Panc1 (cell line): ENCODE data around the gene EIF4E1B. TPM values are rescaled to one million over a fixed set of nuclear protein-coding genes. Genes with fewer than 3 reads are reported as not detected.

Source experiments
- ATAC-seq: fragments of 200-7000 bp; cut with Tn5 transposase; 2 replicates; pipeline ENCODE4 v1.9.1; 2020; ENCODE audit warnings: mild to moderate bottlenecking, moderate library complexity
- BruUV-seq: library from RNA; stranded (reverse); fragments of 400-500 nt; replicated peaks from 2 replicates; lab custom pipeline; 2021; lab: Mats Ljungman, UMichigan
- CTCF ChIA-PET: fragments of 300-600 bp; sonication (Branson Sonifier 250); formaldehyde crosslinking; loops from one replicate; lab custom pipeline; 2022; ENCODE audit warnings: antibody characterized with exemption; lab: Charles Lee
- POLR2A ChIA-PET: fragments of 300-600 bp; sonication (Branson Sonifier 250); formaldehyde crosslinking; loops from one replicate; lab custom pipeline; 2022; ENCODE audit warnings: antibody characterized with exemption; lab: Charles Lee
- DNase-seq: peaks from one replicate; pipeline ENCODE4 v3.0.0-alpha.2; 2010; ENCODE audit warnings: low read depth, low spot score
- H3K27ac ChIP-seq: 2 replicates; pipeline ENCODE4 v1.5.1; 2011; ENCODE audit warnings: mild to moderate bottlenecking, low read length, inconsistent platforms
- H3K27me3 ChIP-seq: fragments of 200-500 bp; sonication (Bioruptor generic); 2 replicates; pipeline ENCODE4 v1.6.0; 2014; ENCODE audit warnings: low read length, inconsistent platforms; ENCODE audit not compliant: control insufficient read depth, insufficient read depth
- H3K36me3 ChIP-seq: fragments of 200-500 bp; sonication (Bioruptor generic); 2 replicates; pipeline ENCODE4 v1.5.1; 2014; ENCODE audit warnings: inconsistent platforms, mild to moderate bottlenecking, low read length, moderate library complexity; ENCODE audit not compliant: control insufficient read depth, insufficient read depth
- H3K4me1 ChIP-seq: 2 replicates; pipeline ENCODE4 v1.5.1; 2011; ENCODE audit warnings: inconsistent platforms, mild to moderate bottlenecking, low read length, moderate library complexity; ENCODE audit not compliant: control insufficient read depth, insufficient read depth
- H3K4me3 ChIP-seq, 2 experiments: 2 replicates each; pipeline ENCODE4 v1.5.1; 2011 to 2012; ENCODE audit warnings: low read depth in 2 of 2, low read length in 2 of 2, mild to moderate bottlenecking in 2 of 2, inconsistent platforms in 1 of 2, moderate library complexity in 1 of 2
- H3K9me3 ChIP-seq: fragments of 200-500 bp; sonication (Bioruptor generic); 2 replicates; pipeline ENCODE4 v1.5.1; 2014; ENCODE audit warnings: low read depth, mild to moderate bottlenecking, inconsistent platforms, low read length, moderate library complexity; ENCODE audit not compliant: control insufficient read depth, insufficient read depth
- CTCF ChIP-seq: fragments of 450-650 bp; IDR thresholded peaks from 2 replicates; pipeline ENCODE4 v1.5.1; 2017; ENCODE audit warnings: mild to moderate bottlenecking
- POLR2AphosphoS5 ChIP-seq: IDR thresholded peaks from 2 replicates; pipeline ENCODE4 v1.6.1; 2012; ENCODE audit warnings: mild to moderate bottlenecking, low read depth, low read length, moderate library complexity
- SIN3A ChIP-seq: IDR thresholded peaks from 2 replicates; pipeline ENCODE4 v1.6.1; 2012; ENCODE audit warnings: low read depth, mild to moderate bottlenecking, low read length, moderate library complexity, borderline replicate concordance; ENCODE audit not compliant: insufficient read depth
- TCF7L2 ChIP-seq: IDR thresholded peaks from 2 replicates; pipeline ENCODE4 v1.6.1; 2011; ENCODE audit warnings: mild to moderate bottlenecking, low read depth, low read length, inconsistent platforms
- in situ Hi-C: cut with HindIII; loops from 2 replicates; pipeline ENCODE4 v1.10.0; 2016; ENCODE audit warnings: low sequenced_read_pairs, low pct_unique_long_range_greater_than_20kb
- intact Hi-C: fragments of 100-400 bp; cut with micrococcal nuclease; formaldehyde crosslinking; loops from one replicate; pipeline ENCODE4 v1.10.0; 2022; ENCODE audit not compliant: unreplicated experiment
- total RNA-seq: library from RNA; stranded (reverse); gene quantifications from one replicate; pipeline ENCODE4 v1.2.1, GENCODE V29; 2021; ENCODE audit not compliant: unreplicated experiment
- TF ChIP-seq, protein P1 (sequence below), 2 experiments: IDR thresholded peaks; 2 replicates each; pipeline ENCODE4 v1.6.1; 2011 to 2012; ENCODE audit warnings: low read depth in 2 of 2, control low read depth in 1 of 2, low read length in 1 of 2, mild to moderate bottlenecking in 1 of 2, moderate library complexity in 1 of 2; ENCODE audit not compliant: insufficient read depth in 1 of 2

The EIF4E1B gene
- total RNA-seq, 1 experiment from 2014 or later: not detected

GRCh38 chr5:176583076-176583475 lies 47.4 kb upstream of the EIF4E1B start:
- intact Hi-C loops (no loop called here), in situ Hi-C loops (no loop called here)
- Histone ChIP-seq H3K27me3 (no peaks in the 10 kb centered on the region), H3K4me1 (no peaks in the 10 kb centered on the region), H3K36me3 (no peaks in the 10 kb centered on the region), H3K27ac (no peak overlapping the region), H3K4me3 (no peak overlapping the region), H3K9me3 (no peaks in the 10 kb centered on the region)
- ATAC-seq: no peak
- no peak for DNase-seq
- ChIA-PET CTCF (interaction anchor here (1.5 kb wide), 1 partner anchor 9 kb away, joined by 5 read pairs; no protein-coding TSS in a partner anchor), POLR2A (no interaction called here)
- TF ChIP-seq POLR2AphosphoS5 (no peak), SIN3A (no peak), CTCF (no peak), TCF7L2 (no peak)
- TF ChIP-seq, protein P1, sequence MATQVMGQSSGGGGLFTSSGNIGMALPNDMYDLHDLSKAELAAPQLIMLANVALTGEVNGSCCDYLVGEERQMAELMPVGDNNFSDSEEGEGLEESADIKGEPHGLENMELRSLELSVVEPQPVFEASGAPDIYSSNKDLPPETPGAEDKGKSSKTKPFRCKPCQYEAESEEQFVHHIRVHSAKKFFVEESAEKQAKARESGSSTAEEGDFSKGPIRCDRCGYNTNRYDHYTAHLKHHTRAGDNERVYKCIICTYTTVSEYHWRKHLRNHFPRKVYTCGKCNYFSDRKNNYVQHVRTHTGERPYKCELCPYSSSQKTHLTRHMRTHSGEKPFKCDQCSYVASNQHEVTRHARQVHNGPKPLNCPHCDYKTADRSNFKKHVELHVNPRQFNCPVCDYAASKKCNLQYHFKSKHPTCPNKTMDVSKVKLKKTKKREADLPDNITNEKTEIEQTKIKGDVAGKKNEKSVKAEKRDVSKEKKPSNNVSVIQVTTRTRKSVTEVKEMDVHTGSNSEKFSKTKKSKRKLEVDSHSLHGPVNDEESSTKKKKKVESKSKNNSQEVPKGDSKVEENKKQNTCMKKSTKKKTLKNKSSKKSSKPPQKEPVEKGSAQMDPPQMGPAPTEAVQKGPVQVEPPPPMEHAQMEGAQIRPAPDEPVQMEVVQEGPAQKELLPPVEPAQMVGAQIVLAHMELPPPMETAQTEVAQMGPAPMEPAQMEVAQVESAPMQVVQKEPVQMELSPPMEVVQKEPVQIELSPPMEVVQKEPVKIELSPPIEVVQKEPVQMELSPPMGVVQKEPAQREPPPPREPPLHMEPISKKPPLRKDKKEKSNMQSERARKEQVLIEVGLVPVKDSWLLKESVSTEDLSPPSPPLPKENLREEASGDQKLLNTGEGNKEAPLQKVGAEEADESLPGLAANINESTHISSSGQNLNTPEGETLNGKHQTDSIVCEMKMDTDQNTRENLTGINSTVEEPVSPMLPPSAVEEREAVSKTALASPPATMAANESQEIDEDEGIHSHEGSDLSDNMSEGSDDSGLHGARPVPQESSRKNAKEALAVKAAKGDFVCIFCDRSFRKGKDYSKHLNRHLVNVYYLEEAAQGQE (IDR thresholded peaks at IDR 0.05; ENCODE audit: insufficient read depth in 1 of 2, low read depth in 2 of 2, low read length in 1 of 2): no peak
- BruUV-seq: no TSS peak

DNA sequence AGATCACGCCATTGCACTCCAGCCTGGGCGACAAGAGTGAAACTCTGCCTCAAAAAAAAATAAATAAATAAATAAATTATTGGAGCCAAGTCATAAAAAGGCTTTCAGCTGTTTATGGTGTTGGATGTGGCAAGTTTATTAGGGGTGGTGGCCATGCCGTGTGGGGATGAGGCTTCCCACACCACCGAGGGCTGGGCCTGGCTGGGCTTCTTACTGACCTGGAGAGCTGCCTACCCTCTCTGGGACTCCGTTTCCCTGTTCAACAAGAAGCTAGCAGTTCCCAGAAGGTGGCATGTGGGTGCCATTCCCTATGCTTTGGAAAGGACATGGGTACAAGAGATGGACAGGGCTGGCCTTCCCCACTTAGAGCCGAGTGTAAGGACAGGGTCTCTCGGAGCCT lies 43.1 kb upstream of the EIF4E1B start:
- no TSS peak for BruUV-seq
- Histone ChIP-seq H3K27ac (no peak overlapping the region), H3K36me3 (no peaks in the 10 kb centered on the region), H3K4me3 (no peak overlapping the region), H3K27me3 (no peaks in the 10 kb centered on the region), H3K4me1 (no peaks in the 10 kb centered on the region), H3K9me3 (no peaks in the 10 kb centered on the region)
- in situ Hi-C loops: no loop called here
- intact Hi-C loops: no loop called here
- DNase-seq: no peak
- ChIA-PET CTCF (no interaction called here), POLR2A (interaction anchor here (0.5 to 0.6 kb wide), 2 partner anchors 18 to 30 kb away, joined by 3 read pairs; no protein-coding TSS in a partner anchor)
- TF ChIP-seq, protein P1 (IDR thresholded peaks at IDR 0.05; ENCODE audit: insufficient read depth in 1 of 2, low read depth in 2 of 2, low read length in 1 of 2): no peak
- TF ChIP-seq POLR2AphosphoS5 (no peak), CTCF (no peak), SIN3A (no peak), TCF7L2 (no peak)
- ATAC-seq: no peak
